HUES48 (cell line): Measurements from ENCODE around the gene SGCA.

Source experiments
- H3K27ac ChIP-seq: one replicate; pipeline ENCODE4 v1.7.0; 2013; ENCODE audit warnings: low read depth, low read length, inconsistent platforms
- H3K27me3 ChIP-seq: 2 replicates; pipeline ENCODE4 v1.6.1; 2013; ENCODE audit warnings: mild to moderate bottlenecking, low read length; ENCODE audit not compliant: control insufficient read depth, insufficient read depth
- H3K36me3 ChIP-seq: 2 replicates; pipeline ENCODE4 v1.6.1; 2013; ENCODE audit warnings: low read length; ENCODE audit not compliant: control insufficient read depth, insufficient read depth
- H3K4me1 ChIP-seq: 2 replicates; pipeline ENCODE4 v1.6.1; 2013; ENCODE audit warnings: mild to moderate bottlenecking, low read length; ENCODE audit not compliant: control insufficient read depth, insufficient read depth
- H3K4me3 ChIP-seq: 2 replicates; pipeline ENCODE4 v1.5.1; 2013; ENCODE audit warnings: mild to moderate bottlenecking, low read depth, low read length
- H3K9ac ChIP-seq: 2 replicates; pipeline ENCODE4 v1.6.1; 2013; ENCODE audit warnings: mild to moderate bottlenecking, low read depth, low read length, moderate library complexity
- H3K9me3 ChIP-seq: 2 replicates; pipeline ENCODE4 v1.6.1; 2013; ENCODE audit warnings: low read length; ENCODE audit not compliant: control insufficient read depth, insufficient read depth

SGCA gene

DNA sequence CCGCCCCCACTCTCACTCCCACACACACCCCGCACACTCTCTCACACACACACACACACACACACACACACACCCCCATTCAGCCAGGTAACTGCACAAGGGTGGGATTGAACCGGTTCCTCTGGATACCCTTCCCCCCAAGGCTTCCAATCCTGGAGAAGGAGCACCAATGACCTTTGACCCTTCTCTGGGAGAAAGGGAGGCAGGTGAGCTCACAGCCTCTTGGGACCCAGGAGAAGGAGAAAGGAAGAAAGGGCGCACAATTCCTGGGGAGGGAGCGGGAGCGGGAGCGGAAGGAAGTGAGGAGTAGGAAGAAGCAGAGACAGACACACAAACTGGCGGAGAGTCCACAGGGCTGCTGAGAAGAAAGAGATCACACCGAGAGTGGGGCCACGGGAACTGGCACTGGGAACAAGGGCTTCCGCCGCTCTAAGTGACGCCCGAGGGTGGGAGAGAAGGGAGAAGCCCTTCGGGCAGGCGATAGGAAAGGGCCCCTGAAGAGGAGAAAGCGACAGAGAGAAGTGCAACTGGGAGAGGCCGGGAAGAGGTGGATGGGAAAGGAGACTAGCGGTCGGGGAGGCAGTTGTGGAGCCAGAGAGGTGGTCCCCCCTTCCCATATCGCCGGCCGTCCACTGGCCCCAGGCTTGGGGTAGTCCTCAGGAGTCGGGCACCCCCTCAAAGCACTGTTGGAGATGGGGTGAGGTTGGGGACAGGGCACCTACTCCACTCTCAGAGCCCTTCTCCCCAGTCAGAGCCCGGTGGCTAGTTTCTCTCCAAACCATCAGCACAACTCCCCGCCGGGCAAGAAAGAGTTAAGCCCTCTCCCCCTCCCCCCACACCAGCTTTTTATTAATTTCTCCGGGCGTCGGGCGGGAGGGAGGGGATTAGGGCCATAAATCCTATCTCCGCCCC, 37.1 kb upstream of the SGCA start:
- peaks cover 23% of the 10 kb centered on the region for H3K4me1 ChIP-seq
- no peak overlapping the region for H3K9ac ChIP-seq
- H3K9me3 ChIP-seq, result no peaks in the 10 kb centered on the region
- peak overlapping the region; percentile 61 for H3K4me3 ChIP-seq
- H3K27ac ChIP-seq, result peak overlapping the region; percentile 60
- H3K36me3 ChIP-seq, result no peaks in the 10 kb centered on the region
- H3K27me3 ChIP-seq, result peaks cover 21% of the 10 kb centered on the region

DNA sequence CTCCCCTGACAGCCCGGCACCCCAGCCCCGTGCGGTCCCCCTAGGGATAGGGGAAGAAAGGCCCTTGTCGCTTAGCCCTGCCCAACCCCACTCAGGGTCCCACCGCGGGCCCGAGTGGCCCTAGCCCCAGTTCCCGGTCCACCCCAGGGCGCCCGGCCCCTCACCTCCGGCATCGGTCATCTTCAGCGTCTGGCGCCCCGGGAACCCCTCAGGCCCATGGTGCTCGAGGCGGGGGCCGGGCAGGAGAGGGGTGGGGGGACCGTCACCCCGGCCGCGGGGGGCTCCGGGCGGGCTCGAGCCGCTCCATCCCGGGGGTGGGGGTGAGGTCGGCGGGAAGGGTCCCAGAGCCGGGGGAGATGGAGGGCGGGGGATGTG, 36.5 kb upstream of the SGCA start:
- Histone ChIP-seq H3K9ac (no peak overlapping the region), H3K27ac (no peak overlapping the region), H3K27me3 (peaks cover 25% of the 10 kb centered on the region), H3K36me3 (no peaks in the 10 kb centered on the region), H3K9me3 (no peaks in the 10 kb centered on the region), H3K4me1 (peaks cover 23% of the 10 kb centered on the region), H3K4me3 (peak overlapping the region; percentile 61)

DNA sequence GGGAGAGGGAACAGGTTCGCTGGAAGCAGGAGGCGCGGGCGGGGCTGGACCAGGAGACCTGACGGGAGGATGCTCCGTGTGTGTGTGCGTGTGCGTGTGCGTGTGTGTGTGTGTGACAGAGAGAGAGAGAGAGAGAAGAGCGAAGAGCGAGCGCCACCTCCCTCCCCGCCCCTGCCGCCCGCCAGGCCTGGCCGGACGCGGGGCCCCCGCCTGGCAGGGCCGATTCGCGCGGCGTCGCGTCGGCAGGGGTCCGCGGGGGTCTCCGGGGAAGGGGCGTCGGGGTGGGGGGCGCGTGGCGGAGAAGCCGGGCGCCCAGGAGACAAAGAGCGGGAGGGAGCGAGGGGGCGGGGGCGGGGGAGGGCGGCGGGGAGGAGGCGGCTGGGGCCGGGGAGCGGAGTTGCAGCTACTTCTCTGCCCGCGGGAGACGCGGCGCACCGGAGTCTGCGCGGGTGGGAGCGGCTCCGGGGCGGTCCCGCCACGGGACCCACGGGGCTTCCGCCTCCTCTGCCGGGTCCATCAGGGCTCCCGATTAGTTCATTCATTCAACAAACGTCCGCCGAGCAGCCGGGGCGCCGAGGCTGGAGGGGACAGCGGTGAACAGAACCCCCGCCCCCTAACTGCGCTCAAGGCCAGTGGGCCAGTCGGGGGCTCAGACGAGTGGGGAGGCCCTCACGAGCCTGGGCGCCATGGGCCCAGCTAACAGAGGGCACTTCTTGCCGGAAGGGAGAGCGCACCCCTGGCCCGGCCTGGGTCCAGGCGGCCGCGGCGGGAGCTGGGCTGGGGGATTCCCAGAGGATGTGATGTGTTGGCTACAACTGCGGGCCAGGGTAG, 35.9 kb upstream of the SGCA start, which contains the start of gene SAMD14:
SAMD14 (minus strand) TSS at position 433 of the 831 bp plus-strand sequence. CDS start 5,201 bp downstream, outside the sequence.
- Histone ChIP-seq H3K9ac (no peak within 1 kb of the TSS), H3K27ac (peak within 1 kb of the TSS; percentile 60), H3K27me3 (peaks cover 25% of the 10 kb centered on the region), H3K9me3 (no peaks in the 10 kb centered on the region), H3K36me3 (no peaks in the 10 kb centered on the region), H3K4me1 (peaks cover 28% of the 10 kb centered on the region), H3K4me3 (peak within 1 kb of the TSS; percentile 79)

DNA sequence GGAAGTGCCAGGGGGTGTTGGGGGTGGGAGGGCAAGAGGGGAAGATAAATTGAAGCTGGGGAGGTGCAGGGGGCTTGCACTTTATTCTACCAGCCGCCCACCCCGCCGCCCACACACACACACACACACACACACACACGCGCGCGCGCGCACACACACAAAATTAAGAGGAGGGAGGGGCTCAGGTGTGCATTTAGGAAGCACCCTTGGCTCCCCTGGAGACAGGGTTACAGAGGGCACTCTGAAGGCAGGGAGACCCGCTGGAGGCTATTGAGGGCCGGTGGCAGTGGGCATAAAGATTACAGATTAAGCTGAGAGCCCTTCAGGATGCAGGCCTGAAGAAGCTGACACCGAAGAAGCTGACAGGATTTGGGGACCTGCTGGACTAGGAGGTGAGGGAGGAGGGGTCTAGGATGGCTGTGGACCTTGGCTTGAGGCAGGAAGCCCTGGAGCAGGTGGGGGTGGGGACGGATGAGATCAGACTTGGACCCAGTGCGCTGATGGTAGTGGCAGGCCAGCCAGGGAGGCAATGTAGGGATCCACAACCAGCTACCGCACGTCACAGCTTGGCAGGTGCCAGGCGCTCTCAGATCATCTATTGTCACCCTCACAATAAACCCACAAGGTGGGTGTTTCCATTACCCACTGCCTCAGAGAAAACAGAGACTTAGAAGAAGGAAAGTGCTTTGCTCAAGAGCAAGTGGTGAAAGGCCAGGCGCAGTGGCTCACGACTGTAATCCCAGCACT, 35.1 kb upstream of the SGCA start:
- no peak overlapping the region for H3K9ac ChIP-seq
- no peak overlapping the region for H3K27ac ChIP-seq
- H3K4me3 ChIP-seq, result peak overlapping the region; percentile 79; the same call in 1 of the 2 replicates

DNA sequence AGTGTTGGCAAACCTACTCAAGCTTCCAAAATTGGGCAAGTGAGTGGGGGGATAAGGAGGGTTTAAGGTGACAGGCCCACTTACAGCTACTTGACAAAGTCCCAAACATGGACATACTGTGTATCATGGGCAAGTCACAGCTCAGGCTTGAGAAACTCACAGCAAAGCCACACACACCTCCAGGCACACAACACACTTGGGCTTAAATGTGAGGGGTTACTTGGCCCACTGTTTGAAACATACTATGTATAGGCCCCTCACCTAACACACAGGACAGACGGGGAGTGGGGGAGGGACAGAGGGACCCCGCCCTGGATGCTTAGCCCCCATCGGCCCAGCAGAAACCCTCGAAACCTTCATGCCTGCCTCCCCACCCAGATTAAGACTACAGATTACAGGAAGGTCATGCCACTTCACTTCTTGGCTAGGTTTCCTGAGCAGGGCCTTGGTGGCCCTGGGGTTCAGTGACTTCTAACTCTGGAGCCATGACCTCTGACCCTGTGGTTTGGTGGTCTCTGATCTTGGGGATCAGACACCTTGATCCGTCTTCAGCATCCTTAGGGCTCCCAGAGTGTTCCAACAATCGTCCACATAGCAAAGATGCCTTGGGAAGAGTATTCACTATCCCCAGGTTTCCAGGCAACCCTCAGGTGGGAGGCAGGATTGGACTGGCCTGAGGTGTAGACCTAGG, 33.6 kb upstream of the SGCA start:
- Histone ChIP-seq H3K9ac (no peak overlapping the region), H3K4me1 (peaks cover 28% of the 10 kb centered on the region), H3K4me3 (no peak overlapping the region), H3K27ac (peak overlapping the region; percentile 16), H3K36me3 (no peaks in the 10 kb centered on the region; the same call in 1 of the 2 replicates), H3K9me3 (no peaks in the 10 kb centered on the region), H3K27me3 (peaks cover 25% of the 10 kb centered on the region)

More for the DNA sequence above, 35.1 kb upstream of the SGCA start:
- Histone ChIP-seq H3K36me3 (no peaks in the 10 kb centered on the region; the same call in 1 of the 2 replicates), H3K27me3 (peaks cover 25% of the 10 kb centered on the region), H3K9me3 (no peaks in the 10 kb centered on the region), H3K4me1 (peaks cover 28% of the 10 kb centered on the region)

DNA sequence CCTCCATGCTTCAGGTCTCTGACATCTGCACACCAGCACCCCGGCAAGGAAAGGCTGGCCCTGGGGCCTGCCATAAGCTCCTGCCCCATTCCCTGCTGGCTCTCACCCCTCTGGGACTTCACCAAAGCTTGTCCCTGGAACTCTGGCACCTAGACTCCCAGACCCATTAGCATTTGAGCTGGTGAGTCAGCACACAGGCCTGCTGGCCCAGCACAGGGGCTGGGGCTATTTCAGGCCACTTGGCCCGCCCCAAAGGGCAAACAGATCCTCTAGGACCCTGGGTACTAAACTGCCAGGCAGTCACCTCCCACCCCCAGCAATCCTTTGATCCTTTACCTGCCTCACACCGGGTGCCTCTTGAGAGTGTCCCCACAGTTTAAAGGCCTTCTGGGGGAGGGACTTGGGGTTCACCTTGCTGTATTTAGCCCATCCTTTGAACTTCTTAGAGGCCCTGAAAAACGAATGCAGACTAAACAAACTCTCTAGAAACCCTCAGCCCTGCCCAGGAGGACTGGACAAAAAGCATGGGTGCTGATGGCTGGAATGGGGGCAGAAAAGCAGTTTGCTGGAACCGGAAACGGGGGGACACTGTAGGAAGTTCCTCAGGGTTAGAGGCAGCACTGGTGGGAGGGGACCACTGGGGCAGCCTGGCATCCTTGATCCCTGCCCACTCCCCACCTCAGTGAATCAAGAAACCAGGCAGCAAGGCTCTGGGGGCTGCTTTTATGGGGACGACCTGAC, 32.6 kb upstream of the SGCA start:
- no peaks in the 10 kb centered on the region for H3K9me3 ChIP-seq
- no peak overlapping the region for H3K9ac ChIP-seq
- peaks cover 3% of the 10 kb centered on the region for H3K36me3 ChIP-seq
- H3K4me3 ChIP-seq, result no peak overlapping the region
- peaks cover 25% of the 10 kb centered on the region for H3K27me3 ChIP-seq
- peaks cover 21% of the 10 kb centered on the region for H3K4me1 ChIP-seq
- H3K27ac ChIP-seq, result peak overlapping the region; percentile 16

DNA sequence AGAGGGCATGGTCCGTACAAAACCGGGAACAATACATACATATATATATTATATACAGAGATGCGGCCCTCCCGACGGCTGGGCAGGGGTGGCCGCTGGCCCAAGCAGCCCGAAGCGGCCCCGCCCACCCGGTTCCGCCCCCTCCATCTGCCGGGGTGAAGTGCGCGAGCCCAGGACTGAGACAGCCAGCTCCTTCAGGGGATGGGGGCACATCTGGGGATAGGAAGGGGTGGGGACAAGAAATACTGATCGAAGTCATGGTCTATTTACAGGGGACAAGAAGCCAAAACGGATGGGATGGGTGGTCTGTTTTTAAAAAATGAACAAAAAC, 32.1 kb upstream of the SGCA start:
- Histone ChIP-seq H3K4me3 (no peak overlapping the region), H3K9me3 (no peaks in the 10 kb centered on the region), H3K4me1 (peaks cover 21% of the 10 kb centered on the region), H3K27ac (no peak overlapping the region), H3K36me3 (peaks cover 8% of the 10 kb centered on the region), H3K27me3 (peaks cover 25% of the 10 kb centered on the region), H3K9ac (no peak overlapping the region)

DNA sequence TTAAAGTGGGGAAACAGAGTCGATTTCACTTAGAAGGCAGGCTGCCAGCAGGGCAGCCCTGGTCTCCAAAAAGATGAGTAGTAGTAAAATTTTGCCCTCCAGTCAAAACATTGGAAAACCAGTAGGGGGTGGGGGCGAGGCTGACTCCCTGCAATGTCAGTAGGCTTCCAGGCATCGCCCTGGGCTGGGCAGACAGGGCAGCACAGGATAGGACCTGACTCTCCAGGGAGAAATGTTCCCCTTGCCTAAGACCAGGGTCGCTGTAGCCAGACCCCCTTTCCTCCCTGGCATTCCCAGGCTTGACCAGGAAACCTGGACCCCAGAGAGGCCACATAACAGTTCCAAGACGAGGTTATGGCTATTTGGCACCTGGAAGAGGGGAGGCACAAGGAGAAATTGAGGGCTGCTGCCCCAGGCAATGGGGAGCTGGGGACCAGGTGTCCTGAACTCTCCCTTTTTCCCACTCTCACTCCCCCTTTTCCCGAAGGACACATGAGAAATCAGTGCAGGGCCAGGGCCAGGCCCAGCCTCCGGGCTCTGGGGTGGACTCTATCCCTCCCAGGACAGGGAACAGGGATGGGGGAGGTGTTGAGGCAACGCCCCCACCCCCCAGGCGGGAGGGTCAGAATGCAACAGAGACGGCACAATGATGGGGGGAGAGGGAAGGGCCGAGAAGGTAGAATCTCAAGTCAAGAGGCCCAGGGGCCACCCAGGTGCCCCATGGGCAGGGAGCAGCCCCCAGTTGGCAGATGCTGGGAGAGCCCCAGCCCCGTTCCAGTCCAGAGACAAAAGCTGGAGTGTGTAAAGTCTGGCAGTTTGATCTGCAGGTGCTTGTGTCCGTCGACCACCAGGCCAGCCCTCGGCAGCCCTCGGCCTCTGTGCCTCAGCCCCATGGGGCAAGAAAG, 31.3 kb upstream of the SGCA start:
- Histone ChIP-seq H3K27ac (no peak overlapping the region), H3K36me3 (peaks cover 13% of the 10 kb centered on the region), H3K4me3 (no peak overlapping the region), H3K4me1 (peaks cover 21% of the 10 kb centered on the region), H3K9me3 (no peaks in the 10 kb centered on the region), H3K9ac (no peak overlapping the region), H3K27me3 (peaks cover 25% of the 10 kb centered on the region)

DNA sequence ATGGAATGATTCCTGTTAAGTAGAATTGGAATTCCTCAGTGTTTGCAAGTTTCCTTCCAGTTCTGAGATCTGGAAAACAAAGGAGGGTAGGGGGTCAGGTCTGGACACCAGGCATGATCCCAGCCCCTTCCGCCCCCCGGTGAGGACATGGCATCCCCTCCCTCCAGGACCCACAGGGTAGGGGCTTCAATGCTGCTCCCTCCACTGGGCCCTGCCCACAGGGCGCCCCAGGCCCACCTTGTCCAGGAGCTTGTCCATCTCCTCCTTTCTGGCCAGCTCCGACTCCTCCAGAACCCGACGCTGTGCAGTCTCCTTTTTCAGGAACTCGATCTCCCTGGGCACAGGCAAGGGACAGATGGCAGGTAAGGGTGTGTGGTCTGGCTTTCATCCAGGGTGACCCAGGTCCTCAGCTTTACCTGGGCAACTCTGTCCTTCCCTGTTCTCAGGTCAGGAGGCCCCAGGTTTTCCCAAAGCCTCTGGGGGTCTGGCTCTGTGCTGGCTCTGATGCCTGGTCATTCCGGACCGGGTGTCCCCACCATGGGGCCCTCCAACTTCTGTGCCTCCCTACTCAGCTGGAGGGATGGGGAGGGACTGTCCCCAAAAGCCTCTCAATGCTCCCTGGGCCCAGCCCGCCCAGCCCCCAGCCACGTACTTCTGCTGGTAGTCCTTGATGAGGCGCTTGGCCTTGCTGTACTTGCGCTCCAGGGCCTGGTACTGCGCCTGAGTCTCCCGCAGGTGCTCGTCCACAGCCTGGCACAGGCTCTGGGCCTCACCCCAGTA, 30.3 kb upstream of the SGCA start:
- Histone ChIP-seq H3K4me1 (peaks cover 21% of the 10 kb centered on the region), H3K27me3 (peaks cover 25% of the 10 kb centered on the region), H3K4me3 (no peak overlapping the region), H3K36me3 (peaks cover 13% of the 10 kb centered on the region), H3K9ac (no peak overlapping the region), H3K9me3 (no peaks in the 10 kb centered on the region), H3K27ac (no peak overlapping the region)
